ENCODE results near the gene FBLN1. TPM values are rescaled to one million over a fixed set of nuclear protein-coding genes. Genes with fewer than 3 reads are reported as not detected.

The FBLN1 gene
- total and polyA plus RNA-seq, 2 donors (not counting 3 experiments of a cell fraction or from before 2014, with no cell fraction given), result 1.2 to 4.0 TPM

DNA sequence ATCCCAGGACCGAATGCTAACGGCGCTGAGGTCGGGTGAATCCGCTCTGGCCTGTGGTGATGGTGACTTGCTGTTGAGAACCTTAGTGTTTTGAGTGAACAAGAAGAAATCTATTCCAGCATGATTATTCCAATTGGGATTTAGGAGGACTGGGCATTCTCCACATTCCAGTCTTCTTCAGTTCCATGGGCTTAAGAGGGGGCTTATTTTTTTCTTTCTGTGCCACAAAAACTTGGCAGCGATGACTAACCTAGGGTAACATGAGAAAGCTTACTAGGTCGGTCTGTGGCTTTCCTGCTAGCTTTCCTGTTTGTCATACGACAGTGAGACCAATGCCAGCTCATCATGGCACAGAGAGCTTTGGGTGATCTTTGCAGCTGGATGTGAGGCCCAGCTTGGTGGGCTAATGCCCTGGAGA lies 106.1 kb downstream of the FBLN1 start:
- no peak for TF ChIP-seq GATA2 (IDR thresholded peaks at IDR 0.05; ENCODE audit: insufficient read depth, insufficient read length, low read depth, low read length)
- TF ChIP-seq FOS (IDR thresholded peaks at IDR 0.05; ENCODE audit: borderline replicate concordance, insufficient read depth, low read length), result peak; percentile 29
- TF ChIP-seq JUN (IDR thresholded peaks at IDR 0.05; ENCODE audit: borderline replicate concordance, insufficient read depth, insufficient read length, low read depth), result no peak
- no peak for TF ChIP-seq EZH2 (IDR thresholded peaks at IDR 0.05; ENCODE audit: borderline replicate concordance, low read depth, low read length, severe bottlenecking)
- Histone ChIP-seq H4K20me1 (replicated peaks; ENCODE audit: control insufficient read depth, extremely low read depth, insufficient read depth, low read length) (no peaks in the 10 kb centered on the region), H3K79me2 (ENCODE audit: control insufficient read depth, insufficient read depth, low read length) (no peaks in the 10 kb centered on the region), H3K9me1 (replicated peaks; ENCODE audit: control insufficient read depth, extremely low read depth, insufficient read depth, low read length) (no peaks in the 10 kb centered on the region), H3K36me3 (ENCODE audit: control insufficient read depth in 2 of 2, extremely low read depth in 1 of 2, insufficient read depth in 2 of 2, low read length in 2 of 2) (no peaks in the 10 kb centered on the region), H3K4me1 (ENCODE audit: control insufficient read depth, extremely low read depth, insufficient read depth, low read length) (peaks cover 5% of the 10 kb centered on the region), H3K4me3 (replicated peaks in 1 of 3; ENCODE audit: insufficient read depth in 1 of 3, low read depth in 1 of 3, low read length in 3 of 3) (no peak overlapping the region), H3K27me3 (ENCODE audit: control insufficient read depth in 2 of 2, insufficient read depth in 2 of 2, low read length in 2 of 2) (peaks cover 0 to 4% of the 10 kb centered on the region in 2 experiments), H3K27ac (ENCODE audit: insufficient read depth, low read depth, low read length) (no peak overlapping the region), H3K9ac (replicated peaks; ENCODE audit: extremely low read depth, insufficient read depth, low read length) (no peak overlapping the region), H2AFZ (ENCODE audit: low read depth, low read length) (no peak overlapping the region), H3K4me2 (ENCODE audit: insufficient read depth, low read length) (no peak overlapping the region), H3K9me3 (replicated peaks; ENCODE audit: control insufficient read depth, insufficient read depth, low read length) (no peaks in the 10 kb centered on the region)
- ChIA-PET CTCF (no interaction called here), POLR2A (no interaction called here)
- intact Hi-C loops (cut with micrococcal nuclease) (no loop called here), dilution Hi-C loops (cut with MboI; ENCODE audit: extremely low pct_ligation_motif_present, low sequenced_read_pairs) (no loop called here)
- no TSS peak for BruUV-seq (replicated peaks)
- DNase-seq (ENCODE audit: low read depth, low spot score) (no peak), FAIRE-seq (peak; percentile 26)

DNA sequence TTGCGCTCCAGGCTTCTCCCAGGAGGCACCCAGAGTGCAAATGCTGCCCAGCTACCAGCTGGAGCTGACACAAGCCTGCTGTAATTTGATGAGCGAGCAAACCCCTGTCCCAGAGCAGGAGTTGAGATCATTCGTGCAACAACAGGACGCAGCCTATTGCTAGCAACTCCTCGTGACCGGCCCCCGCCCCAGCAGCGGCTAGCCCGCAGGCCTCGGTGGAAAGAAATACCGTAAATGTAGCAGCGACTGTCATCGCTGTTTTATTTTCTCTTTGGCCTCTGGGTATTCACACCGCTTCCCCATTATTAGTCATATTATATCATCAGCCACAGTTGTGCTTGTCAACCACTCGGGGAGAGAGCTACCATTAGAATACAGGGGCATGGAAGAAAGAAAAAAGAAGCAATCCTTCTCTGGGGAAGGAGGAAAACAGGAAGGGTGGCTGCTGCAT lies 109.8 kb downstream of the FBLN1 start:
- intact Hi-C loops (cut with micrococcal nuclease) (no loop called here), dilution Hi-C loops (cut with MboI; ENCODE audit: extremely low pct_ligation_motif_present, low sequenced_read_pairs) (no loop called here)
- Histone ChIP-seq H3K27ac (ENCODE audit: insufficient read depth, low read depth, low read length) (no peak overlapping the region), H3K36me3 (ENCODE audit: control insufficient read depth in 2 of 2, extremely low read depth in 1 of 2, insufficient read depth in 2 of 2, low read length in 2 of 2) (no peaks in the 10 kb centered on the region), H3K4me2 (ENCODE audit: insufficient read depth, low read length) (no peak overlapping the region), H3K9ac (replicated peaks; ENCODE audit: extremely low read depth, insufficient read depth, low read length) (no peak overlapping the region), H4K20me1 (replicated peaks; ENCODE audit: control insufficient read depth, extremely low read depth, insufficient read depth, low read length) (no peaks in the 10 kb centered on the region), H3K9me3 (replicated peaks; ENCODE audit: control insufficient read depth, insufficient read depth, low read length) (no peaks in the 10 kb centered on the region), H3K79me2 (ENCODE audit: control insufficient read depth, insufficient read depth, low read length) (no peaks in the 10 kb centered on the region), H3K4me1 (ENCODE audit: control insufficient read depth, extremely low read depth, insufficient read depth, low read length) (peaks cover 5% of the 10 kb centered on the region), H3K4me3 (replicated peaks in 1 of 3; ENCODE audit: insufficient read depth in 1 of 3, low read depth in 1 of 3, low read length in 3 of 3) (no peak overlapping the region), H2AFZ (ENCODE audit: low read depth, low read length) (no peak overlapping the region), H3K27me3 (ENCODE audit: control insufficient read depth in 2 of 2, insufficient read depth in 2 of 2, low read length in 2 of 2) (peaks cover 0 to 4% of the 10 kb centered on the region in 2 experiments), H3K9me1 (replicated peaks; ENCODE audit: control insufficient read depth, extremely low read depth, insufficient read depth, low read length) (no peaks in the 10 kb centered on the region)
- ChIA-PET CTCF (no interaction called here), POLR2A (no interaction called here)
- FAIRE-seq (no peak), DNase-seq (ENCODE audit: low read depth, low spot score) (no peak)
- BruUV-seq (replicated peaks), result no TSS peak
- TF ChIP-seq FOS (IDR thresholded peaks at IDR 0.05; ENCODE audit: borderline replicate concordance, insufficient read depth, low read length), result no peak

Data from endothelial cell of umbilical vein (primary cell).